Activated naive CD4-positive, alpha-beta T cell treated with anti-CD3 and anti-CD28 coated beads, Interleukin-2, amount 10 ng/mL, durations not matched to agents 7 days and 5 days (primary cell): ENCODE measurements around the gene ANKRD66.
A peak's percentile ranks its signal among the peaks of the same experiment; 100 is the strongest.
"Not testable (repeated sequence)": the region's sequence is repeated elsewhere in the genome, so short reads cannot be mapped to it uniquely, and the experiment has no call there.

Experiments
- CTCF ChIA-PET: fragments of 350-600 bp; sonication (Branson Sonifier 250); formaldehyde crosslinking; loops from one replicate; lab custom pipeline; 2021; ENCODE audit warnings: antibody characterized with exemption; lab: Charles Lee
- DNase-seq: peaks from one replicate; pipeline ENCODE4 v3.0.0-alpha.2; 2020
- H3K27ac Mint-ChIP-seq: one replicate; pipeline ENCODE4 v1.8.0; 2021; ENCODE audit warnings: mild to moderate bottlenecking, moderate library complexity, mixed read lengths
- H3K27me3 Mint-ChIP-seq: one replicate; pipeline ENCODE4 v1.8.0; 2021; ENCODE audit warnings: mild to moderate bottlenecking, mixed read lengths
- H3K36me3 Mint-ChIP-seq: one replicate; pipeline ENCODE4 v1.8.0; 2021; ENCODE audit warnings: mixed read lengths
- H3K4me1 Mint-ChIP-seq: one replicate; pipeline ENCODE4 v1.8.0; 2021; ENCODE audit warnings: mixed read lengths
- H3K4me3 Mint-ChIP-seq: one replicate; pipeline ENCODE4 v1.8.0; 2021; ENCODE audit warnings: mild to moderate bottlenecking, moderate library complexity, mixed read lengths
- H3K9me3 Mint-ChIP-seq: one replicate; pipeline ENCODE4 v1.8.0; 2021; ENCODE audit warnings: mixed read lengths

The ANKRD66 gene

GRCh38 chr6:46764961-46765360 is 18.2 kb downstream of the ANKRD66 start:
- no peak for DNase-seq
- no peaks in the 10 kb centered on the region for H3K4me1 Mint-ChIP-seq
- no peak overlapping the region for H3K4me3 Mint-ChIP-seq
- no peak overlapping the region for H3K27ac Mint-ChIP-seq
- CTCF ChIA-PET = no interaction called here
- H3K9me3 Mint-ChIP-seq = no peaks in the 10 kb centered on the region
- H3K27me3 Mint-ChIP-seq = peaks cover 3% of the 10 kb centered on the region
- H3K36me3 Mint-ChIP-seq = no peaks in the 10 kb centered on the region

GRCh38 chr6:46772016-46772415 is 25.3 kb downstream of the ANKRD66 start:
- DNase-seq = no peak
- Mint-ChIP-seq H3K4me3 (no peak overlapping the region), H3K27ac (no peak overlapping the region), H3K4me1 (no peaks in the 10 kb centered on the region), H3K36me3 (no peaks in the 10 kb centered on the region), H3K9me3 (no peaks in the 10 kb centered on the region), H3K27me3 (no peaks in the 10 kb centered on the region)
- CTCF ChIA-PET = no interaction called here

DNA sequence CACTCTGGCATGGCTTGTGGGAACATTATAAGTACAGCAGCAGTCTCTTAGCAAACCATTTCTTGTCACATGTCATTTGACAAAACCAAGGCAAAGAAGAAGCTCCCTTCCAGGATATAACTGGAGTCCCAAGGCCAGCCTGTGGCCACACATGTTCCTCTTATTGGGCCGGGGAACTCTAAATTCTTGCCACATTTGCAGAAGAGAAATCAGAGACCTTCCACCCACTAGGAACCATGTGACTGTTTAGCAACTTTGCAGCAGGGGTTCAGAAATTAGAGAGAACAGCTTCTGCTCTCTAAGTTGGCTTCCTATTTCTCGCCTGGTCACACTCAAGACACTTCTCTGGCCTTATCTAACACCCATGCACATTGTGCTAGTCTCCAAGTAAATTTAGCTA is 26.0 kb downstream of the ANKRD66 start:
- Mint-ChIP-seq H3K27me3 (no peaks in the 10 kb centered on the region), H3K4me3 (no peak overlapping the region), H3K4me1 (no peaks in the 10 kb centered on the region), H3K36me3 (no peaks in the 10 kb centered on the region), H3K9me3 (no peaks in the 10 kb centered on the region), H3K27ac (no peak overlapping the region)
- CTCF ChIA-PET = interaction anchor here (0.6 kb wide), 1 partner anchor 350 kb away, joined by 3 read pairs; no protein-coding TSS in a partner anchor
- no peak for DNase-seq

GRCh38 chr6:46773201-46773855 is 26.6 kb downstream of the ANKRD66 start:
- Mint-ChIP-seq H3K4me3 (no peak overlapping the region), H3K36me3 (no peaks in the 10 kb centered on the region), H3K27ac (no peak overlapping the region), H3K9me3 (no peaks in the 10 kb centered on the region), H3K27me3 (no peaks in the 10 kb centered on the region), H3K4me1 (no peaks in the 10 kb centered on the region)
- CTCF ChIA-PET = interaction anchor here (0.6 kb wide), 1 partner anchor 351 kb away, joined by 3 read pairs; no protein-coding TSS in a partner anchor
- DNase-seq = no peak

GRCh38 chr6:46774736-46775135 is 28.0 kb downstream of the ANKRD66 start:
- not testable (repeated sequence) for H3K4me1 Mint-ChIP-seq

DNA sequence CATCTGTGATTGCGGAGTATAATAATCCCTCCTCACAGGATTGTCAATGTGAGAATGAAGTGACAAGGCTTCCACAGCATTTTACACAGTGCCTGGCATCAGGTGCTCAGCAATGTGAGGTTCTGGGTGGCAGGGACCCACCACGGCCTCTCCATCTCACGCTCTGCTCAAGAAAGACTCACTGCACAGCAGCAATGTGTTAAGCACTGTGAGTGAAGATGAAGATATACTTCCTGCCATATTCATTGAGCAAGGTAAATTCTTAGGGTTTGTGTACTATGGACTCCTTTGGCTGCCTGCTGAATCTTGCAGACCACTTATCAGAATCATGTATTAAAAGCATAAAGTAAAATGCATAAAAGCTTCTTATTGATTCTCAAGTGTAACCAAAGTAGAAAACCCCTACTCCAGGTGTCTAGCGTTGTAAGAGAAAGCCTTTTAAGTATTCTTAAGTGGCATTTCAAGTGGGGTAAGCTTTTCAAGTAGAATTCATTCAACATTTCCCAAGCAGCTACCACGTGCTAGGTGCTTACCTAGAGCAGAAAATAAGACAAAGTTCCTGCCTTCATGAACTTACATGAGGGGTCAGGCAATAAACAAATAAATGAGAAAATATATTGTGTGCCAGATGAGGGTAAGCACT is 29.5 kb downstream of the ANKRD66 start:
- Mint-ChIP-seq H3K4me1 (no peaks in the 10 kb centered on the region), H3K36me3 (no peaks in the 10 kb centered on the region), H3K27ac (no peak overlapping the region), H3K9me3 (no peaks in the 10 kb centered on the region), H3K27me3 (no peaks in the 10 kb centered on the region), H3K4me3 (no peak overlapping the region)
- no peak for DNase-seq
- CTCF ChIA-PET = no interaction called here

More at GRCh38 chr6:46774736-46775135, 28.0 kb downstream of the ANKRD66 start:
- H3K27me3 Mint-ChIP-seq, H3K36me3 Mint-ChIP-seq, H3K27ac Mint-ChIP-seq, H3K9me3 Mint-ChIP-seq, H3K4me3 Mint-ChIP-seq, CTCF ChIA-PET, DNase-seq: not testable (repeated sequence)

DNA sequence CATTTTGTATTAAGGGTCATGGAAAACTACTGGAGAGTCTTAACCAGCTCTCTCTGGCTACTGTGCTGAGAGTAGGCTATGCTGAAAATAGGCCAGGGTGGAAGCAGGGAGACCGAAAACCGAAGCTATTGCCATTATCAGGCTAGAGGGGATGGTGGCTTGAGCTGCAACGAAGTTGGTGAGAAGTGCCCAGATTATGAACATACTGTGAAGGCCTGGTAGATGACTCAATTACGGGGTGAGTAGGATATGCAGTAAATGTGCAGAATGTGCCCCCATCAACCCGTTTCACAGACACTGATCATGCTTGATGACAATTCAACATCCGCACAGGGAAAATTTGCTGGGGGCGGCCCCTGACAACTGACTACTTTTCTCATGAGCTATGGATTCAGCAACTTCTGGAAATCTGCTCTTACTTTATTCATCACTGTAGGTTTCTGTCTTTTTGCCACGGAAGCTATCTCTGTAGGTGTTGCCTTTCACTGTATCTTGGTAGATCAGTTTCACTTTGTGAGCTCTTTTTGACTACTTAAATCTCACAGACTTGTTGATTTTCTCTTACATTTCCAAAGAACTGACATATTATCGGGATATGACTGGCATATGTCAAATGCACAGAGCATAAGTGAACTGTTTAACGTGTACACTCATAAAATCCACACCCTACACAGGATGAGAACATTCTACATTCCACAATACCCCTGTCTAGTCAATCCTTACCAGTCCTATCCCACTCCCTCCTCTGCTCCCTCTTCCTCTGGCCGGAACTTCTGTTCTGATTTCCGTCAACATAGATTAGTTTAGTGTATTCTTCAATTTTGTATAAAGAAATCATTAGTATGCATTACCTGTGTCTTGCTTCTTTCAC is 31.0 kb downstream of the ANKRD66 start:
- H3K36me3 Mint-ChIP-seq = no peaks in the 10 kb centered on the region
- CTCF ChIA-PET = interaction anchor here (0.6 kb wide), 1 partner anchor 556 kb away, joined by 3 read pairs; no protein-coding TSS in a partner anchor
- H3K27me3 Mint-ChIP-seq = no peaks in the 10 kb centered on the region
- H3K9me3 Mint-ChIP-seq = no peaks in the 10 kb centered on the region
- no peaks in the 10 kb centered on the region for H3K4me1 Mint-ChIP-seq
- H3K27ac Mint-ChIP-seq = no peak overlapping the region
- H3K4me3 Mint-ChIP-seq = no peak overlapping the region
- DNase-seq = no peak

- no peak overlapping the region for H3K27ac Mint-ChIP-seq
- no peaks in the 10 kb centered on the region for H3K27me3 Mint-ChIP-seq
- H3K4me3 Mint-ChIP-seq = no peak overlapping the region
- no peaks in the 10 kb centered on the region for H3K4me1 Mint-ChIP-seq
- DNase-seq = peak; percentile 30
- CTCF ChIA-PET = no interaction called here
- no peaks in the 10 kb centered on the region for H3K9me3 Mint-ChIP-seq
- no peaks in the 10 kb centered on the region for H3K36me3 Mint-ChIP-seq
Measured at GRCh38 chr6:46781478-46782378, 35.0 kb downstream of the ANKRD66 start.

DNA sequence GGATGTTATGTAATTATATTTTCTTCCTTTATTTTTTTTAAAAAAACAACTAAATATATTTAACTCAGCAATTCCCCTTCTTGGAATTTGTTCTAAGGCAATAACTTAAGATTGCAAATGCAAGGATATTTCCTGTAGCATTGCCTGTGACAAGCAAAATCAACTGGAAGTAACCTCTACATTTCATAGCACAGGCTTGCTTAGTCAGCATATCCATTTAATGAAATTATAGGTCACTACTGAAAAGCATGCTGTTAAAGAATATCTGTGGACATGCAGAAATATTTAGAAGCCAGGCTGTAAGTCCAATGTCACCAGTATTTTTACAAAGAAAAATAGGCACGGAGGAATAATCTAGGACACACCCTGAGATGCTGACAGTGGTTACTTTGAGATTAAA is 37.8 kb downstream of the ANKRD66 start:
- CTCF ChIA-PET = no interaction called here
- H3K27ac Mint-ChIP-seq = no peak overlapping the region
- H3K9me3 Mint-ChIP-seq = no peaks in the 10 kb centered on the region
- H3K36me3 Mint-ChIP-seq = no peaks in the 10 kb centered on the region
- H3K27me3 Mint-ChIP-seq = no peaks in the 10 kb centered on the region
- H3K4me1 Mint-ChIP-seq = no peaks in the 10 kb centered on the region
- H3K4me3 Mint-ChIP-seq = no peak overlapping the region
- no peak for DNase-seq

GRCh38 chr6:46787871-46788540 is 41.3 kb downstream of the ANKRD66 start:
- H3K27me3 Mint-ChIP-seq = no peaks in the 10 kb centered on the region
- DNase-seq = no peak
- H3K9me3 Mint-ChIP-seq = no peaks in the 10 kb centered on the region
- no peak overlapping the region for H3K27ac Mint-ChIP-seq
- no peak overlapping the region for H3K4me3 Mint-ChIP-seq
- CTCF ChIA-PET = no interaction called here
- H3K36me3 Mint-ChIP-seq = no peaks in the 10 kb centered on the region
- H3K4me1 Mint-ChIP-seq = no peaks in the 10 kb centered on the region

DNA sequence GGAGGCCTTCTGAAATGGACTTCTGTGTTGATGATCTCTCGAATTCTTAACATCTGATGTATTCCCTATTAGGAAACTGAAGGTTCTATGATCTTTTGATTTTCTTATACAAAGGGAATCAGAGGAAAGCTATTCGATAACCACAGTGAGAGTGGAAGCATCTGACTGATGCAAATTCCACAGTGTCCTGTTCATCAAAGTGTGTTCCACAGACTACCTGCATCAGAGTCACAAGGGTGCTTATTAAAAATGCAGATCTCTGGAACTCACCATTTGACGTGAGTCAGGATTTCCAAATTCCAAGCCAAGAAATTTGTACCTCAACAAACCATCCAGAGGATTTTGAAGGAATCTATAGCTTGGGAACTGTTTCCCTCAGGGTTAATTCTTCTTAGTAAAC is 42.1 kb downstream of the ANKRD66 start:
- no peaks in the 10 kb centered on the region for H3K36me3 Mint-ChIP-seq

GRCh38 chr6:46789434-46790354 is 43.0 kb downstream of the ANKRD66 start:
- H3K4me3 Mint-ChIP-seq = no peak overlapping the region
- H3K36me3 Mint-ChIP-seq = no peaks in the 10 kb centered on the region
- no peak overlapping the region for H3K27ac Mint-ChIP-seq
- no peaks in the 10 kb centered on the region for H3K27me3 Mint-ChIP-seq
- H3K4me1 Mint-ChIP-seq = no peaks in the 10 kb centered on the region
- CTCF ChIA-PET = no interaction called here
- H3K9me3 Mint-ChIP-seq = no peaks in the 10 kb centered on the region
- DNase-seq = no peak

More for the DNA sequence above, 42.1 kb downstream of the ANKRD66 start:
- no peaks in the 10 kb centered on the region for H3K4me1 Mint-ChIP-seq
- no peaks in the 10 kb centered on the region for H3K27me3 Mint-ChIP-seq
- CTCF ChIA-PET = interaction anchor here (0.8 kb wide), 1 partner anchor 378 kb away, joined by 3 read pairs; no protein-coding TSS in a partner anchor
- no peak for DNase-seq
- no peak overlapping the region for H3K4me3 Mint-ChIP-seq
- no peak overlapping the region for H3K27ac Mint-ChIP-seq
- H3K9me3 Mint-ChIP-seq = no peaks in the 10 kb centered on the region
